HG02852 (cell line): ENCODE data around the gene HRH4.
A peak's percentile ranks its signal among the peaks of the same experiment; 100 is the strongest.

Source experiments
- ATAC-seq: cut with Tn5 transposase; IDR thresholded peaks from one replicate; pipeline ENCODE4 v1.9.1; 2021; ENCODE audit warnings: mild to moderate bottlenecking, moderate library complexity; ENCODE audit not compliant: unreplicated experiment

The HRH4 gene

DNA sequence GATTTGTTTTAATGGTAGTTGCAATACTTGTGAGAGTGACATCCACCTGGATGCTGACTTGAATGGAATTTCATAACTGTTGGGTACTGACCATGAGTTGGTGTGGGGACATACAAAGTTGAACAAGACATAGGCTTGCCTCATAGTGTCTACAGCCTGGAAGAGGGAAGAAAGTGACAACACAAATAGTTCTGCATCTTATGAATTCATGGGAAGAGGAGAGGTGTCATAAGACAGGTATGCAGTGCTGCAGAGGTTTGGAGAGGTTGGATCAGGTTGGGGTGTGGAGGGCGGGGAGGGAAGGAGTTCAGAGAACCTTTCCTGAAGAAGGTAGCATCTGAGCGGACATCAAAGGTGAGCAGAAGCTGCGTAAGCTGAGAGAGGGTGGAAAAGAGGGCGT is 44.0 kb downstream of the HRH4 start:
- no peak for ATAC-seq

DNA sequence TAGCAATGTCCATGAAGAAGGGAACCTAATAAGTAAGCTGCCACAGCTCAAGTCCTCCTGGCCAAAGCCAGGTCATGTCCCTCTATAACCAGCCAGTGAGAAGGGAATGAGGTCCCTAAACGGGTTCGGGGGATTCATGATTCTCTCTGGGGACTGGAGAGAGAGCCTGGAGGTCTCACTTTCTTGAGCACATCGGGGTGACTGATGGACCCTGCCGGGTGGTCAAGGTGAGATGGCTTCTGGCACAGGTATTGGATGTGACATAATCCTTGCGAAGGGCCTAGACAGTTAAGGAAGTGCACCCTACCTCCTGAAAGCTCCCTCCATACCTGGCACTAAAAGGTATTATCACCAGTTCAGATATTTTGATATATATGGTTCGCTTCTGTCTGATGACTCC is 45.7 kb downstream of the HRH4 start:
- ATAC-seq: no peak

- no peak for ATAC-seq
These were observed 49.0 kb downstream of the HRH4 start for GRCh38 chr18:24509435-24509834.

DNA sequence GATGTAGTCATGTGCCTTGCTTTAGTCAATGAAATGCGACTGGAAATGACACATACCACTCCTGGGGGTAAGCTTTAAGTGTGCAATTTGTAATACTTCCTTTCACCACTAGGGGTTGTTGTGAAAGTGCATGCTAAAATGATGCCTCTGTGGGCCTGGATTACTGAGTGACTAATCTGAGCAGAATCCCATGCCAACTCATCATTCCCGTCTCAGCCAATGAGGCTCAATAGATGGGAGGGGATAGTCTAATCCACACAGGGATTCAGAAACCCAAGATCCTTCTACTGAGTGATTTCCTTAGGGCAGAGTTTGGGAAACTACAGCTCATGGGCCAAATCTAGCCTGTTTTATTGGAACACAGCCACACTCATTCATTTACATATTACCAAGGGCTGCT is 54.0 kb downstream of the HRH4 start:
- peak; percentile 77 for ATAC-seq

GRCh38 chr18:24515721-24516120 is 55.3 kb downstream of the HRH4 start:
- ATAC-seq: no peak

- no peak for ATAC-seq
These were observed 55.8 kb downstream of the HRH4 start for GRCh38 chr18:24516261-24516660.

- no peak for ATAC-seq
These were observed 57.1 kb downstream of the HRH4 start for GRCh38 chr18:24517554-24517953.

DNA sequence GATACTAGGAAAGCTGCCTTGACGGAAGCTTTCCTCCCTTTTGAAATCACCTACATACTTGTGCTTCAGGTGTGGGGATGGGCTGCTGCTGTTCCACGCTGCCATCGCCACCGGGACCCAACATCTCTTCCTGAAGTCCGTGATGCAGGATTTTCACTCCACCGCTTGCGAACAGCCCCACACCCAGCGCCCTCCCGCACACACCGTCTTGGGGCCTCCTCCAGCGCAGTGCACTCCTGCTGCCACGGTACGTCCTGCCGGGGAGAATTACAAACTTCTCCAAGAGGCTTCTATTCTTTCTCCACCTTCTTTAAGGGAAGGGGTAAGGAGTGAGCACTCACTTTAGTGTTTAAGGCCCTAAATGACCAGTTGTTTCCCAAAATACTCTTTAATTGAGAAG is 58.2 kb downstream of the HRH4 start:
- ATAC-seq: no peak
